ENCODE results near the gene TRMT61A.
"Not testable (repeated sequence)": the region's sequence is repeated elsewhere in the genome, so short reads cannot be mapped to it uniquely, and the experiment has no call there.

The TRMT61A gene

DNA sequence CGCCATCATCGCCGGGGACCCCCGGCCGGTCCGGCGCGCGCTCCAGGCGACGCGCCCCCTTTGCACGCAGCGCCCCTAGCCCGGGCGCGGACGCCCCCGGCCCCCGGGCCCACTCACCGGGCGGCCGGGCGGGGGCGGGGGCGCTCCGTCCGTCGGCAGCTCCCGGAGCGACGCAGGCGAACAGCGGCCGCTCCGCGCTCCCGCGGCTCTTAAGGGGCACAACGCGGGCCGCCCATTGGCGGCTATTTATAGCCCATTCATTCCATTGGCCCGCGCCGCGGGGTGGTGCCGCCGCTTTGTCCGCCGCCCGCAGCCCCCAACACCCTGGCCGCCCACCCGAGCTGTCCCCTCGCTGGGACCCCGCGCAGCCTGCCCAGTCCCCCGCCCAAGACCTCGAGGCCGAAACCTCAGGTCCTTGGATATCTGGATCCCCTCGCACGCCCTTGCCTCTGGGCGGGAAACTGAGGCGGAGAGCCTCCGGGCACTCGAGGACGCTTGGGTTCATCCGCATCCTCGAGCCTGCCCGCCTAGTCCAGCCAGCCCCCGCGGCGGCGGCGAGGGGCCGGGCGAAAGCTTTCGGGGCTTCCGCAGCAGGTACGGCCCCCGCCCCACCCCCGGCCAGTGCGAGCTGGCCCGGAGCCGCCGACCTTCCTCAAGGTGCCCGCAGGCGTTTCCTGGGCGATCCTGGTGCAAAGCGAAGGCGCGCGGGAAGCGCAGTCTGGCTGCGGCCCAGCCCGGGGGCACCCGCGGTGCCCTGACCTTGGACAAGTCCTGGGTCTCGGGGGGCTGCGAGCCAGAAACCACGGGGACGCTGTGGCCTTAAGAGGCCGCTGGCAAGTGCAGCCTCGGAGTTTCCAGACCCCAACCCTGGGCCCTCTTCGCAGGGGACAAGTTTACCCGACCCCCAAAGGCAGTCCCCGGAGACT, 6.1 kb upstream of the TRMT61A start, which contains the start of gene CKB:
TSS of gene CKB (minus strand) at position 182 of the 926 bp plus-strand sequence. CDS start 337 bp downstream, outside the sequence.
- no peak for DNase-seq (ENCODE audit: low read depth in 2 of 2)

DNA sequence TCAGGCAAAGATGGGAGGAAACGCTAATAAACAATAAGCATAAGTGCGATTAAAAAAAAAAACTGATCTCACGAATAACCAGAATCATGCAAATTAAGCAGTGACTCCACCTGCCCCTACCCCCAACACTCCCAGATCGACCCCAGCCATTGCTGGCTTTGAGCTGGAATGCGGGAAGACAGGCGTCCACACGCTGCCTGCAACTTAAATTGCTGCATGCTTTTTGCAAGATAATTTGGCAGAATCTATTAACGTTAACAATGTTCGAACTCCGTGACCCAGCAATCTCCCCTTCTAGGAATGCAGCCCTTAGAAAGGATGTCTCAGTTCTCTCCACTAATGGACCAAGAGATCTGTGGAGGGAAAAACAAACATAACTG, 5.4 kb upstream of the TRMT61A start:
- no peak for DNase-seq (ENCODE audit: low read depth in 2 of 2)

DNA sequence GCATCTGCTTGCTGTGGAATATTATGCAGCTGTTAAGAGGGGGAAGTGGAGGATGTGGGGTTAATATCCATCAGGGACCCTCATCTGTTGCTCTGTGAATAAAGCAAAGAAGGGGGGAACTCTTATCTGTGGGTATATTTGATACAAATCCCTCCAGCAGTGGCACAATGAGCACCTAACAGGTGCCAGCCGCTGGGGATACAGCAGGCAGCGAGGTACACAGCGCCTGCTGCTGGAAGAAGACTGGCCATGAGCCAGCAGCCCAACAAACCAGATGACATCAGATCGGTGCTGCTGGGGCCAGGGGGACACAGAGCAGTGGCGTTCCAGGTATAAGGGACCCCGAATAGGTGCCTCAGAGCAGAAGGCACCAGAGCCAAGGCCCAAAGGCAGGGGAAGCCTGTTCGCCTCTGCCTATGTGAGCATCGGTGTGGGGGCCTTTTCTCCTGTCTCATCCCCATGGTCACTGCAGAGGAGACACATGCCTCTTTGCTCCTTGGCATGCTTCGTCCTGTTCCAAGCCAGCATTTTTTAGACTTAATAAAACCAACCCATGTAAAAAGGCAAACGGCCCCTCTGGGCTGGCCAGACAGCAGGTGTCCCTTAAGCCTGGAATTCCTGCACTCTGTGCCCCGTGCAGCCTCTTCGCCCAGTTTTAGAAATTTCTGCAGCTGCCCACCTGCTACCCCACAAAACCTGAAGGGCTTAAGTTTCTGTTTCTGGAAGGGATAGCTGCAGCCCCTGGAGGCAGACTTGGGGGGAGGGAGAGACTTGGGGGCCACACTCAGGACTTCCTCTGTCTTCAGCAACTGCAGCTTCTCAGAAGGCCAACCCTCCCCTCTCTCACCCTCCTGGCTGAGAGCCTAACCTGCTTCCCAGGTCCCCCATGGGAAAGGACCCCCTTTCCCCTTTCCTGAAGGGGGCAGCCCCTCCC, 4.7 kb upstream of the TRMT61A start:
- no peak for DNase-seq (ENCODE audit: low read depth in 2 of 2)

DNA sequence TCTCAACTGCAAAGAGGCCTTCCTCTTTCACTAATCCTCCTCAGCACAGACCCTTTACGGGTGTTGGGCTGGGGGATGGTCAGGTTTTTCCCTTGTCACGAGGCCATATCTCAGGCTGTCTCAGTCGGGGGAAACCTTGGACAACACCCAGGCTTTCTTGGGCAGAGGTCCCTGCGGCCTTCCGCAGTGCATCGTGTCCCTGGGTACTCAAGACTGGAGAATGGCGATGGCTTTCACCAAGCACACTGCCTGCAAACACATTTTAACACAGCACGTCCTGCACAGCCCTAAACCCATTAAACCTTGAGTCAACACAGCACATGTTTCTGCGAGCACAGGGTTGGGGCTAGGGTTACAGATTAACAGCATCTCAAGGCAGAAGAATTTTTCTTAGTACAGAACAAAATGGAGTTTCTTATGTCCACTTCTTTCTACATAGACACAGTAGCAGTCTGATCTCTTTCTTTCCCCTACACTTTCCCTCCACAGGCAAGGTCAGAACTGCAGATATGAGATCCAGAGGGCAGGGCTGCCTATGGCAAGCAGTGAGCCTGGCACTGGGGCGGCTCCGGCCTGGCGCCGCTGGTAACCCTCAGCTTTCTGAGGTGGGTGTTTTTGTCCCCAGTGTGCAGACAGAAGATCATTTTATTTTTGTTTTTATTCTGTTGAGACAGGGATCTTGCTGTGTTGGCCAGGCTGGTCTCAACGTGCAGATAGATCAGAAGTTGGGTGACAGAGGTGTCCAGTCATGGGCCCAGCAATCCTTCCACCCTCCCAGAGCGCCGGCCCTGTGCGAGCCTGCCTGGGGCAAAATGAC, 3.4 kb upstream of the TRMT61A start:
- not testable (repeated sequence) for DNase-seq (ENCODE audit: low read depth in 2 of 2)

DNA sequence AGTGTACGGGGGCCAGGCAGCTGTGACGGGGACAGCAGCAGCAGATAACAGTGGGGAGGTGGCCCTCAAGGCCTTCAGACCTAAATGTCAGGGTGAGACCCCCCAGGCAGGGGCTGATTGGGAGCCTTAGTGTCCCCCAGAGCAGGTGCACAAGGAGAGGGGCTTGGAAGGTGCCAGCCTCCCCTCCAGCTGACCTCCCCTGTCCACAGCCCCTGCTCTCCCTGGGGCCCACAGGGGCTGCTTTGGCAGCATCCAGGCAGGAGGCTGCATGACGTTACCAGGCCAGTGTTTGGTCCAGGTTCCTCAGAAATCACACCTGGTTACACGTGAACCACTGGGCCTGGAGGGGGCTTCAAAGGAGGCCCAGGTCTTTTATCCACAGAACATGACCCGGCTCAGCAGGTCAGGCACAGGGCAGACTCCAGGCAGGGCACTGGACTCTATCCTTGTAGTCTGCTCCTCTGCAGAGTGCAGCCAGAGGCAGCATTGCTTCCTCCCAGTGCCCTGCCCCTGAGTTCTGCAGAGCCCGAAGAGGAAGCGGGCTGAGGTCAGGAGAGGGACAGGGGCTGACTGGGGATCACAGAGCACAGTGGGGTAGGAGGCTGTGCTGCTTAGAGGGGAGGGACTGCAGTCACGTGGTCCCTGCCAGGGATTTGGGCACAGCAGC, 2.6 kb upstream of the TRMT61A start:
- DNase-seq (ENCODE audit: low read depth in 2 of 2), result no peak

DNA sequence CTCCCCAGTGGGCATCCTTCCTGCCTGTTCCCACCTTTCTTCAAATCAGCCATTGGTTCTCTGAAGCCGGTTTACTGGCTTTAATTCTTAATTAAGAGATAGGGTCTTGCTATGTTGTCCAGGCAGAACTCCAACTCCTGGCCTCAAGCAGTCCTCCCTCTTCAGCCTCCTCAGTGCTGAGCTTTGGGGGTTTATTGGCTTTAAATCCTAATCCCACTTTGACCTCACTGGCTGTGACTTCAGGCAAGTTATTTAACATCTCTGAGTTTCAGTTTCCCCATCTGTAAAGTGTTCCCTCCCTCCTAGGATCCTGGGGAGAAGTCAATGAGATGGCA, 2.1 kb upstream of the TRMT61A start:
- no peak for DNase-seq (ENCODE audit: low read depth in 2 of 2)

DNA sequence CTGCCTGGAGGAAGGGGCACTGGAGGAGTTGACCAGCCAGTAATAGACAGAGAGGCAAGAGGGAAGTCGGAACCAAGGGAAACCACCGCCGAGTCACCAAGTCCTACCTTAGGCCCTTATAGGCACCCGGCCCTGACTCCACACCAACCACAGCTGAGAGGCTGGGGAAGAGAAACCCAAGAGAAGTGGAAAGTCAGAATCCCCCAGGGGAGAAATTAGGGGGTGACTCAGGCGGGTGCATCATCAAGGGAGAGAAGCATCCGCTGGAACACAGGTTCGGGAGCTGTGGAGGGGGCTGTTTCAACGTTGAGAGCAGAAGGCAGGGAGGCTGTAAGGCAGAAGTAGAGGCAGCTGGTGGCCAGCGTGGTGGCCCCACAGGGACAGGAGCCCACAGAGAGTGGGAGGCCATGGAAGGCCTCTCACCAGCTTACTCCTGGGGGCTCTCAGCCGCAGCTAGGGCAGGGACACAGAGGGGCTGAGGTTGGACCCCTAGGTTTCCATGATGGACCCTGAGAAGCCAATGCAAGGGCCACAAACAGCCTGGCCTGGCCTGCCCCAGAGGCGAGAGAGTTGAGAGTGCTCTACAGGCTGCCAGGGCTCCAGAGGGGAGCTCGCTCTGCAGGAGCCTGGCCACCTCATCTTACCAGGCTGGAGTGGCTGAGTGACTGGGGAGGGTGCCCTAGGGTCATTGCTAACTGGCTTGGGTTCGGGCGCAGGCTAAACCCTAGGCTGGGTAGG, 1.4 kb upstream of the TRMT61A start:
- no peak for DNase-seq (ENCODE audit: low read depth in 2 of 2)

DNA sequence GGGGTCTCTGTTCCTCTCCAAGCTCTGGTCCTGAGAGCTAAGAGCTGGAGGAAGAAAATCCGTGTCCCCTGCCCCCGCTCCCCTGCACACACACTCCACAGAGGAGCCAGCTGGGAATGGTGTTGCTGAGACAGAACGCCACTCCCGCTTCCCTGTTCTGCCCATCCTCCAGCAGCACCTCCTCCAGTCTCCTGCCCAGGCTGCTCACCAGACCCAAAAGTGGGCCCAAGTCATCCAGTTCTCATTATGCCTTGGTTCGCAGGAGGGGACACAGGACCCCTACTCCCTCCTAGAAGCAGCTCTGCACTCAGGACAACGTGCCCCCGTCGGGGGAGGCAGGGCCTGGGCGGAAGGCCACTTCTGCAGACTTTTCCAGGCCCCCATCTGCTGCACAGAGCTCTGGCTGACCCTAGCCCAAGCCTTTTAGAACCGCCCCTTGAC, 830 bp upstream of the TRMT61A start:
- DNase-seq (ENCODE audit: low read depth in 2 of 2), result no peak

DNA sequence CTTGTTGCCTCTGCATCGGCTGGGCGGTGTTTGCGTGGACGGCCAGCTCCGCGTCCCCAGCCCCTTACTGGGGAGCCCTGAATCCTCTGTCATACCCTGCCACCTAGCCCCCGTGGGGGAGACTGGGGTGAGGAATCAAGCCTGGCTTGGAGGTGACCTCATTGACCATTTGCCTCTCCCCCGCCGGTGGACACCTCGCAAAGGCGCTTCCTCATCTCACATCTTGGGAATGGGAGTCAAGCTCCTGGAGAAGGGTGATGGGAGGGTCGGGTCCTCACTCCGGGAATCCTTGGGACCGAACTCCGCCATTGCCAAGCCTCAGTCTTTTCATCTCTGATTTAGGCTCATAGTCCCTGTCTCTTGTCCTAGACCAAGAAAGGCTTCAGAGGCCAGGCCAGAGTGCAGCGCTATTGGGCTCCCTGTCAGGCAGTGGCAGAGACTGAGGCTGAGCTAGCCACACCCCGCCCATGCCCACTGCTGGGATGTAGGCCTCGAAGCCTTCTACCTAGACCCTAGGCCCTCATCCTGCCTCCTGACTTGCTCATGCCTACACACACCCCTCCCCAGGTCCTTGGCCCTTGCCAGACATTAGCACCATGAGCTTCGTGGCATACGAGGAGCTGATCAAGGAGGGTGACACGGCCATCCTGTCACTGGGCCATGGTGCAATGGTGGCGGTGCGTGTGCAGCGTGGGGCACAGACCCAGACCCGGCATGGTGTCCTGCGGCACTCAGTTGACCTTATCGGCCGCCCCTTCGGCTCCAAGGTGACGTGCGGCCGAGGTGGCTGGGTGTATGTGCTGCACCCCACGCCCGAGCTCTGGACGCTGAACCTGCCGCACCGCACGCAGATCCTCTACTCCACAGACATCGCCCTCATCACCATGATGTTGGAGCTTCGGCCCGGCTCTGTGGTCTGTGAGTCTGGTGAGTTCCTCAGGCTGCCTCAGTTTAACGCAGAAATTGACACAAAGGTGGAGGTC, 678 bp downstream of the TRMT61A start:
- DNase-seq (ENCODE audit: low read depth in 2 of 2), result no peak

DNA sequence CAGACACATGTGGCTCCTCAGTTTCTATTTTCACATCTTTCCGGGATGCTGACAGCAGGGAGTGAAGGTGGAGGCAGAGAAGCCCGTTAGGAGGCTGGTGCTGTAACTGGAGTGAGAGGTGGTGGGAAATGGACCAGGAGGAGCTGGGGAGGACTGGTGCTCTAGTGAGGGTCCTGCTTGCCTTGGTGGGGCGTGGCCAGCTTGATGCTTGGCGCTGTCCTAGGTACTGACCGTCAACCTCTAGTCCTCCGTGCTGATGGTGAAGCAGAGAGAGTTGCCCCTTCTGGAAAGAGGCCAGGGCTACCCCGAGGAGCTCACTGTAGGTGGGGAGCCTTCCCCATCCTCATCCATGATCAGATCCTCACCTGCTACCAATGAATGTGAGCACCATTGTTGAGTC, 1.4 kb downstream of the TRMT61A start:
- DNase-seq (ENCODE audit: low read depth in 2 of 2), result no peak

DNA sequence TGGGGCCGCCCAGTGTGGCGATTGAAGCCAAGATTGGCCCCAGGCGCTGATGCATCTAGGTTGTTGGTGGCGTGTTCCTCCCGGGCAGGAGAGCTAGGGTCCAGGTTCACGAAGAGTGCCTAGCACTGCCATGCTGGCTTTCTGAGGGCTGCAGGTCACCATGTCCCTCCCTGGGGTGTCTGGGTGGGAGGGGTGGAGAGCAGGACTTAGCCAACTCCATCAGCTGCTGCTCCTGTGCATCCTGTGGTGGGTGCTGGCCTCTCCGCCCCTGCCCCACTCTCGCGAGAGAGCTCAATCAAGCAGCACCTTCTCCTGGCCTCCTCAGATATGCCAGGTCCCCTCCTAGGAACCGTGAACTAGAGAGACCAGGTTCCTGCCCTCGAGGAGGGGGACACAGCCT, 1.8 kb downstream of the TRMT61A start:
- DNase-seq (ENCODE audit: low read depth in 2 of 2), result no peak

DNA sequence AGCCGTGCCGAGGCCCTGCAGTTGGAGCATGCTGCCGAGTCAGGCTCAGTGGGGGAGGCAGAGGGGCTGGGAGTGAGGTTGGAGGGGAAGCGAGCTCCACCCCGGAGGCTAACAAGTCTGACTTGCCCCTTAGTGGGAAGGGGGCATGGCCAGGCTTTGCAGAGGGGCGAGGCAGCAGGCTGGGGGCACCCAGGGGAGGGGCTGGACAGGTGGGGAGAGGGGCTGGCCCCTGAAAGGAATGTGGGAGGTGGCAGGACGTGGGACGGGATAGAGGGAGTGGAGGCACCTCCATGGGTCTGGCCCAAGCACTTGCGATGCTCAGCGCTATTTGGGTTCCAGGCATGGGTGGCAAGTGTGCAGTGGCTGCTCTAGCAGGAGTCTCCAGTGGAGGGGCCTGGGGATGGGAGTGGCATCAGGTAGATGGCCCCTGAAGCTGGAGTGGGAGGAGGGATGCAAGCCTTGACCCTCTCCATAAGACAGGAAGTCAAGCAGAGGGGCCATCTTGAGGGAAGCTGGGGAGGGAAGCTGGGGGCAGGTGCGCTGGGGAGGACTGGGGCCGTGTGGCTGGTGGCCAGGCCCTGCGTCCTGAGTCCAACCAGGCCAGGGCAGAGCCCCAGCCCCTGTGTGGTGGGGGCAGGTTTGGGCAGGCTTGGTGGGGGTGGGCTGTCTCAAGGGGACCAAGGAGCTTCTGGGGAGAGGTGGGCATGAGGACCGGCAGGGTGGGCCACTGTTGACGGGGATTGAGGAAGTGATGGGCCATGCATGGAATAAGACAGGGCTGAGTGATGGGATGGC, 2.6 kb downstream of the TRMT61A start:
- DNase-seq (ENCODE audit: low read depth in 2 of 2), result no peak

DNA sequence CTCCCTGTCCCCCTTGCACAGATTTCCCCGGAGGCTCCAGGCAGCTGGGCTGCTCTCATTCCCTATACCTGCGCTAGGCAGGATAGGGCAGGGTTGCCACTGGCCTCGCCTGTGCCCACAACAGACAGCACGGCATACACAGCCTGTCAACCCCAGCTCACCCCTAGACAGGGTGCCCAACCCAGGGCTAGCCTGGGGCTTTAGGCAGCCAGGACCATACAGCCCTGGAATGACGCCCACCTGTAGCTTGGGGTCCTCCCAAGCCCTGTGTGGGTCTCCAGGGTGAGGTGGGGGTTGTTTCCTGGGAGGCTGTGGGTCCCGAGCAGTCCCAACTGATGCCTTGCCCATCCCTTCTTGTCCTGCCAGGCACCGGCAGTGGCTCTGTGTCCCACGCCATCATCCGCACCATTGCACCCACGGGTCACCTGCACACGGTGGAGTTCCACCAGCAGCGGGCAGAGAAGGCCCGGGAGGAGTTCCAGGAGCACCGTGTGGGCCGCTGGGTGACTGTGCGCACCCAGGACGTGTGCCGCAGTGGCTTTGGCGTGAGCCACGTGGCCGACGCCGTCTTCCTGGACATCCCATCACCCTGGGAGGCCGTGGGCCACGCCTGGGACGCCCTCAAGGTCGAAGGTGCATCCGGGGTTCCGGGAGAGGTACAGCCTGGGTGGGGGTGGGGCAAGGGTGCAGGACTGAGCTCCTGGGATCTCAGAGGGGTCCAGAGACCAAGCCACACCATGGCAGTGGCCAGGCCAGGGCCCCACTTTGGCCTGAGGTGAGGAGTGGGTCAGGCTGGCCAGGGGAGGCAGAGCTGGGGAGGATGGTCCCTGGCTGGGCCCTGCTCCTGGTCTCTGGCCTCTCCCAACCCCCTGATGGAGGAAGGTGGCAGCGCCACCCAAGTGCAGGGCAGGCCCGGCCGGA, 3.5 kb downstream of the TRMT61A start:
- DNase-seq (ENCODE audit: low read depth in 2 of 2), result no peak

DNA sequence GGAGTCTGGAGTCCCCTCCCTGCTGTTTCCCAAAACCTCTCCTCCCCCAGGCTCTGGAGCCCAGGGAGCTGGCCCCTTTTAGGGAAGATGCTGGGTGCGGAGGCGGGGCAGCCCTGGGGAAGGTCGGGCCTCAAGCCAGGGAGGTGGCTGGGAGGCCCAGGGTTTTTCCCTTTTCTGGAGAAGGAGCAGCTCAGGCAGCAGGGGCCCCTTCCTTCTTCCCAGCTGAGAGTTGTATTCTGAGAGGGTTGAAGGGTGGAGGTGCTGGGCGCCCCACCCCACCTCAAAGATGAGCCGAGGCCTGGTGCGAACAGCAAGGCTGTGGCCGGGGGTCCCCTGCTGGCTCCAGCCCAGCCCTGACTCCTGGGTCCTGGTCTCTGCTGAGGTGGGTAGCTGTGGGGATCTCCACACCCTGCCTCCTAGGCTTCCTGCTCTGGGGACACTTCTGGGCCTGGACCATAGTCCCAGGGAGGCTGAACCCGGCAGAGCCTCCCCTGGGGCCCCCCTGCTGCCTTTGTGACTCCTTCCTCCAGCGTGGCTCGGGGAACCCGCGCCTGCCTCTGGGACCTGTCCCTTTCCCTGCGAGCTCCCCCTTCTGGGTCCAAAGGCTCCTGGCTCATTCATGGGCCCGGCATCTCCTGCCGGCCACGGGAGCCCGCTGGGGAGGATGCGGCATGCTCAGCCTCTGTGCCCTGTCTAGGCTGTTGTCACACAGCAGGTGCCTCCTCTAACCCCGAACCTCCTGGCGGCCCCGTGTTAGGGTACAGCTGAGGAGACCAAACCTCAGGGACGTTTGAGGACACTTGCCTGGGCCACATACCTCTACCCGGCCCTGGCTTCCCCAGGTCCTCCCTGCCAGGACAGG, 4.4 kb downstream of the TRMT61A start:
- DNase-seq (ENCODE audit: low read depth in 2 of 2), result no peak

DNA sequence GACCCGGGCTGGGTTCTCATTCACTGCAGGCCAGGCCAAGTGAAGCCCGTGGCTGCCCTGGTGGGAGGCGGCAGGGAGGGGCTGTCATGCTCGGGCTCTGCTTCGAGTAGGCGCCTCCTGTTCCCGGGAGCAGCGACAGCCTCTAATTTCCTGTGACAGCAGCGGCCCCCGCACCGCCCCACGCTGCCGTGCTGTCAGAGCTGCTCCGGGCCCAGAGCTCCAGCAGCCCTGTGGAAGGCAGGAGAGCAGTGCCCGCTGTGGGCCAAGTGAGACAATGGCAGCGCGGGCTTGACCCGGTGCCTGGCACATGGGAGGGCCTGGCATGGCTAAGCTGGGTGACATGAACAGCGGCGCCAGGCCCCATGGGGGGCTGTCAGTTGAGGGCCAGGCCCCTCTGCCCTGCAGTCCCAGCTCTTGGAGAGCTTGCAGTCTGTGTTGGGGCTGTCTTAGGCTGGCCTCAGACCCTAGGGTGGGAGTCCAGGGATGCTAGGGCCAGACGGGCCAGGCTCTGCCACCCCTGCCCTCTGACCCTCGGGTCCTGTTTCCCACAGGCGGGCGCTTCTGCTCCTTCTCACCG, 5.1 kb downstream of the TRMT61A start:
- DNase-seq (ENCODE audit: low read depth in 2 of 2), result no peak

DNA sequence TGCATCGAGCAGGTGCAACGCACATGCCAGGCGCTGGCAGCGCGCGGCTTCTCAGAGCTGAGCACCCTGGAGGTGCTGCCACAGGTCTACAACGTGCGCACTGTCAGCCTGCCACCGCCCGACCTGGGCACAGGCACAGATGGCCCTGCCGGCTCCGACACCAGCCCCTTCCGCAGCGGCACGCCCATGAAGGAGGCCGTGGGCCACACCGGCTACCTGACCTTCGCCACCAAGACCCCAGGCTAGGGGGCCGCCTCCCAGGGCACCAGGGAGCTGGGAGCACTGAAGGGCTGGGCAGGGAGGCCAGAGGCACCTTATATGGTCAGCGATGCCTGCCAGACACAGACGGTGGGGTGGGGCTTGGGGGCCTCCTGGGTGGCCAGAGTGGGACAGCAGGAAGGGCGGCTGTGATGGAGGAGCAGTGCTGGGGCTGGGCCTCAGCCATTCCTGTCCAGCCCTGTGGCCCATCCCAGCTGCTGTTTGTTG, 5.6 kb downstream of the TRMT61A start:
- DNase-seq (ENCODE audit: low read depth in 2 of 2), result no peak
